Epithelial cell of esophagus (primary cell): ENCODE data around the gene GOLGA5.
"Not testable (repeated sequence)": the region's sequence is repeated elsewhere in the genome, so short reads cannot be mapped to it uniquely, and the experiment has no call there.

ENCODE experiments used
- DNase-seq: peaks from one replicate; pipeline ENCODE4 v3.0.0; 2010; ENCODE audit warnings: low read depth
- H3K4me3 ChIP-seq: 2 replicates; pipeline ENCODE4 v1.5.1; 2011; ENCODE audit warnings: mild to moderate bottlenecking, low read length, control low read depth
- TF ChIP-seq, protein P1 (sequence below): IDR thresholded peaks from 2 replicates; pipeline ENCODE4 v1.5.1; 2011; ENCODE audit warnings: low read depth, mild to moderate bottlenecking, low read length, control low read depth, inconsistent platforms; ENCODE audit not compliant: insufficient read depth; ENCODE audit errors: missing control alignments

GOLGA5 gene

DNA sequence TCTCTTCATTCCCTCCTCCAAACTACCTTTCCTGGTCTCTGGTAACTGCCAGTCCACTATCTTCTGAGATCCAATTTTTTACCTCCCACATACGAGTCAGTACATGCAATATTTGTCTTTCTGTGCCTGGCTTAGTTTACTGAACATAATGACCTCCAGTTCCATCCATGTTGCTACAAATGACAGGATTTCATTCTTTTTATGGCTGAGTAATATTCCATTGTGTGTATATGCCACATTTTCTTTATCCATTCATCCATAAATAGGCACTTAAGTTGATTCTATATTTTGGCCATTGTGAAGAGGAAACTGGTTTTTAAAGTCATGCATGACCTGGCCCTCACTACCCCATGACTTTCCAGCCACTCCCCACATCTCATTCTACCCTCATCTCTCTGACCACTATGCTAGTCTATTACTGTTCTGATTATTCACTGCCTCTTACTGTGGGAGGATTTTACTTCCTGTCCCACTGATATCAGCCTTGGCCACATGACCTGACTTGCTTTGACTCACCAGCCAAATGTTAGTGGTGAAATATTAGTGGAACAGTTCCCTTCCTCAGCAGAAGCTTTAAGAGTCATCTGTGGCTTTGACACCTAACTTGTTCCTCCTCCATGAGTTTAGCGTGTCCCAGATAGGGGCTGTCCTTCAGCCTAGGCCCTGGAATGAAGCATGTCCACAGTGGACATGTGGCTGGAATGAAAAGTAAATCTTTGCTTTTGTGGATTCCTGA is 52.2 kb downstream of the GOLGA5 start:
- TF ChIP-seq, protein P1, sequence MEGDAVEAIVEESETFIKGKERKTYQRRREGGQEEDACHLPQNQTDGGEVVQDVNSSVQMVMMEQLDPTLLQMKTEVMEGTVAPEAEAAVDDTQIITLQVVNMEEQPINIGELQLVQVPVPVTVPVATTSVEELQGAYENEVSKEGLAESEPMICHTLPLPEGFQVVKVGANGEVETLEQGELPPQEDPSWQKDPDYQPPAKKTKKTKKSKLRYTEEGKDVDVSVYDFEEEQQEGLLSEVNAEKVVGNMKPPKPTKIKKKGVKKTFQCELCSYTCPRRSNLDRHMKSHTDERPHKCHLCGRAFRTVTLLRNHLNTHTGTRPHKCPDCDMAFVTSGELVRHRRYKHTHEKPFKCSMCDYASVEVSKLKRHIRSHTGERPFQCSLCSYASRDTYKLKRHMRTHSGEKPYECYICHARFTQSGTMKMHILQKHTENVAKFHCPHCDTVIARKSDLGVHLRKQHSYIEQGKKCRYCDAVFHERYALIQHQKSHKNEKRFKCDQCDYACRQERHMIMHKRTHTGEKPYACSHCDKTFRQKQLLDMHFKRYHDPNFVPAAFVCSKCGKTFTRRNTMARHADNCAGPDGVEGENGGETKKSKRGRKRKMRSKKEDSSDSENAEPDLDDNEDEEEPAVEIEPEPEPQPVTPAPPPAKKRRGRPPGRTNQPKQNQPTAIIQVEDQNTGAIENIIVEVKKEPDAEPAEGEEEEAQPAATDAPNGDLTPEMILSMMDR = no peak
- peak; percentile 90 for DNase-seq
- no peak overlapping the region for H3K4me3 ChIP-seq

DNA sequence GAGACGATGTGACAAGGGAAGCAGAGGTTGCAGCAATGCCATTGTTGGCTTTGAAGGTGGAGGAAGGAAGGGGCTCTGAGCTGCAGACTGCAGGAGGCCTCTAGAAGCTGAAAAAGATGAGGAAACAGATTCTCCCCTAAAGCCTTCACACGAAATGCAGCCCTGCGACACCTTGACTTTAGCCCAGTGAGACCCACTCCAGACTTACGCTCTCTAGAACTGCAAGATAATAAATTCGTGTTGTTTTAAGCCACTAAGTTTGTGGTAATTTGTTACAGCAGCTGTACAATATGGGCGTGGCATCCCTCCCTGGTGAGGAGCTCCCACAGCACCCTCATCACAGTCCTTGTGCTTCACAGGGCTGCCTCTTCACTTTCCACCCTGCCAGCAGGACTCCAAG is 53.2 kb downstream of the GOLGA5 start:
- no peak overlapping the region for H3K4me3 ChIP-seq
- TF ChIP-seq, protein P1 = no peak
- DNase-seq = no peak

DNA sequence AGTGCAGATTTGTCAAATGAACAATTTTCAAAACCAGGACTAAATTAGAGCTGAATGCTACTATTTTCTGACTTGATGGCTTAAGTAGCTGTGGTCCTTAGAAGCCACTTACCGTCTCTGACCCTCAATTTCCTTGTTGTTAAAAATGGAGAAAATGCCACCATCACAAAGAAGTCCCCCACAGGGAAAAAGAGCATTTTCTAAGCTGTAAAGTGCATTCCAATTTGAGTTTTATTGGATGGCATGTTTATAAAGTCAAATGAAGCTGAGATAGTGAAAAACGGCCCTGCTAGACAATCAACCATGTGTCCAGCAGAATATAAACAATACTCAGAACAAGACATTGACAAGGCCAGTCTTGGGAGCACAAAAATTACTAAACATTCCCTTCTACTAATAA is 53.6 kb downstream of the GOLGA5 start:
- DNase-seq = no peak
- TF ChIP-seq, protein P1 = no peak
- no peak overlapping the region for H3K4me3 ChIP-seq

DNA sequence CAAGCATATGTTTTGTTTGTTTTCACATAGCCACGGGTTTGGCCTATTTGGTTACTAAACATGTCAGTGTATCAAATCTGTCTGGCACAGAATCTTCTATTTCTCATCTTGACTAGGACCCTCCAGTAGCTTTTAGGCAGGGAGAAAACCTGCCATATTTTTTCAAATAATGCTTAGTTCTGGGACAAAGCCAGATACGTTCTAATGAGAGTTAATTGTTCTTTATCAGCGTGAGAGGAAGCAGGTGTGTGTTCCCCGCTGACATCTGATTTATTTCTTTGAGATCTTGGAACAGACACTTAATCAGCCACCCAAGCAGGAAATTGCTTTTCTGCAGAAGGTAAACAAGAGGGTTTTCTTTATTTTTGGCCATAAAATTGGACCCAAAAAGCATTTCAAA is 54.8 kb downstream of the GOLGA5 start:
- no peak overlapping the region for H3K4me3 ChIP-seq
- no peak for DNase-seq
- TF ChIP-seq, protein P1 = no peak

DNA sequence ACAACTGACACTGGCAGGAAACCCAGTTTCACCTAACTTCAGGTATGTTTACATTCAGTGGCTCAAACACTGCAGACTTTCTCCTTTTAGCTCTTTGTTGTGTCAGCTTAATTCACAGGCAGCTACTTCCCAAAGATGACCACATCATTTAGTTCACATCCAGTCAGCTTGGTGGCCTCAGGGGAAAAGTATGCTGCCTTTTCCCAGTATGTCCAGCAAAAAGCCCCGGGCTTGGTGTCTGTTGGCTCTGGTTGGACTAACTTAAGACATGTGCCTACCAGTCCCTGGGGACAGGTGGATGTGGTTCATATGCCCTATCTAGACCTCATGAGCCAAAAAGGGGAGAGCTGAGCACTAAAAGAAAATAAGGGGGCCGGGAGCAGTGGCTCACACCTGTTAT is 56.4 kb downstream of the GOLGA5 start:
- H3K4me3 ChIP-seq = no peak overlapping the region
- TF ChIP-seq, protein P1 = no peak
- DNase-seq = peak; percentile 36

DNA sequence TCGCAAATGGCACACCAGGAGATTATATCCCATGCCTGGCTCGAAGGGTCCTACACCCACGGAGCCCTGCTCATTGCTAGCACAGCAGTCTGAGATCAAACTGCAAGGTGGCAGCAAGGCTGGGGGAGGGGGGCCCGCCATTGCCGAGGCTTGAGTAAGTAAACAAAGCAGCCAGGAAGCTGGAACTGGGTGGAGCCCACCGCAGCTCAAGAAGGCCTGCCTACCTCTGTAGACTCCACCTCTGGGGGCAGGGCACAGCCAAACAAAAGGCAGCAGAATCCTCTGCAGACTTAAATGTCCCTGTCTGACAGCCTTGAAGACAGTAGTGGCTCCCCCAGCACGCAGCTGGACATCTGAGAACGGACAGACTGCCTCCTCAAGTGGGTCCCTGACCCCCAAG is 59.0 kb downstream of the GOLGA5 start:
- not testable (repeated sequence) for H3K4me3 ChIP-seq, DNase-seq

DNA sequence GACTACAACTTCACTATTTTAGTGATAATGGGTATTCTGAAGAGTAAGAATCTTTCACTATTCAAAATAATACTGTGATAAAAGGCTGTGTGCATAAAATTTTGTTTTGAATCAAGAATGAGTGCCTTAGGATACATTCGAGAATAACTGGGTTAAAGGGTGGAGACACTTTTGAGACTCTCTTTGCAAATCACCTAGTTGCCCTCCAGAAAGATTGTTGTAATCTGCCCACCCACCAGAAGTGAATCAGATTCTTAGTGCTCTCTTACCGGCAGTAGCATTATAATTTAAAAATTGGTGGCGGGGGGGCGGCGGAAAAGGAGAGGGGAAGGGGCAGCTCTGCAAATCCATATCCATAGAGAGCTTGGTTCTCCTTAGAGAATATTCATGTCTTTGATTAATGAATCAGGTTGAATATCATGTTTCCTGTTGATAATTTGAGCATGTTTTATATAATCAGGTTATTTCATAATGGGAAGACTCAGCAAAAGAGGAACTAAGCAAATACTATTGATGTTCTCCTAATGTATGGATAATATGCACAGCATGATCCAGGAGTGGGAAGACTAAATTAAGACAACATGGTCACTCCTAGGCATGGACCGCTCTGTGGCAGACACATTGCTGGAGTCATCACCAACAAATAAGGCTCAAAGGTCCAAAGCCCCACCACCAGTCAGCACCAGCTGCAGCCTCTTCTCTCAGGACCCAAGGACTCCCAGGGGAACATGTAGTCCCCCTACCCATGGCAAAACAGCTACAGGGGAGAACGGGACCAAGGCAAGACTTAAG is 66.1 kb downstream of the GOLGA5 start:
- TF ChIP-seq, protein P1 = no peak
- no peak overlapping the region for H3K4me3 ChIP-seq
- DNase-seq = no peak
